HepG2 (cell line): ENCODE results near the gene GFER.

Source experiments
- EHMT2 ChIP-seq: fragments of 200-600 bp; sonication (generic); IDR thresholded peaks from 2 replicates; pipeline ENCODE4 v1.7.0; 2017; ENCODE audit warnings: antibody characterized with exemption, low read depth, low read length, borderline replicate concordance
- YY1 ChIP-seq: IDR thresholded peaks from 2 replicates; pipeline ENCODE4 v1.6.1; 2011; ENCODE audit warnings: low read length, low read depth, moderate library complexity, mild to moderate bottlenecking; ENCODE audit not compliant: insufficient read depth, insufficient replicate concordance
- TF ChIP-seq, protein P1 (sequence below): sonication (generic); formaldehyde crosslinking; IDR thresholded peaks from 2 replicates; pipeline ENCODE4 v1.5.0; 2020; ENCODE audit warnings: missing genetic modification reagents

DNA sequence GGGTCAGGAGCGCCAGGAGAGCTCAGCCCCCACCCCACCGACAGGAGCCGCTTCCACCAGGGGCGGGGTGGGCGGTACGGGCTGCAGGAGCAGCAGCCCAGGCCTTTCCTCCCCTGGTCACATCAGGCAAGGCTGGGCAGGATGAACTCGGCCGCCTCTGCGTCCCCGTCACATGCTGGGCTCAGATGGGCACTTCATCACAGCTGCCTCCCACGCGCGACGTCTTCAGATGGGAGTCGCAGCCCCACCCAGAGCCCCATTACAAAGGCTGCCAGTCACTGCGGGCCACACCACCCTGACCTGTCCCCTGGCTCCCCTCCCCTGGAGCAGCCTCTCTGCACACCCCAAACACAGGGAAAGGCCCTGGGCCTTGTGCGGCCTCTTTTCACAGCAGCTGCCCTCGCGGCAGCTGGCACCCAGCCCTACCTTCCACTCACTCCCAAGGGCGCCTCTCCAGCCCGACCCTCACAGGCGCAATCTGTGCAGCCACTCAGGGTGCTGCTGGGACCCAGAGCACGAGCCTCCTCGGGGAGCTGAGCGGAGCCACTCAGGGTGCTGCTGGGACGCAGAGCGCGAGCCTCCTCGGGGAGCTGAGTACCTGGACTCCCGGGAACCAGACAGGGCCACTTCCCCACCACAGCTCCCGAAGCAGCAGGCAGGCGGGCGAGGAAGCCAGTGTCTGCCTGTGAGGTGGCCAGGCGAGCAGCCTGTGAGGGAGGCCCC is 21.0 kb downstream of the GFER start:
- TF ChIP-seq YY1 (no peak), EHMT2 (no peak)
- TF ChIP-seq, protein P1, sequence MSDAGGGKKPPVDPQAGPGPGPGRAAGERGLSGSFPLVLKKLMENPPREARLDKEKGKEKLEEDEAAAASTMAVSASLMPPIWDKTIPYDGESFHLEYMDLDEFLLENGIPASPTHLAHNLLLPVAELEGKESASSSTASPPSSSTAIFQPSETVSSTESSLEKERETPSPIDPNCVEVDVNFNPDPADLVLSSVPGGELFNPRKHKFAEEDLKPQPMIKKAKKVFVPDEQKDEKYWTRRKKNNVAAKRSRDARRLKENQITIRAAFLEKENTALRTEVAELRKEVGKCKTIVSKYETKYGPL (CRISPR knock-in tag) = no peak
